Activated CD8-positive, alpha-beta memory T cell treated with anti-CD3 and anti-CD28 coated beads, Interleukin-2, amount 50 U/mL, for 24 hours (primary cell): ENCODE data around the gene SGMS1.
"Not testable (repeated sequence)": the region's sequence is repeated elsewhere in the genome, so short reads cannot be mapped to it uniquely, and the experiment has no call there.

ENCODE experiments used
- DNase-seq: peaks from one replicate; pipeline ENCODE4 v3.0.0-alpha.2; 2020; ENCODE audit errors: extremely low read depth

SGMS1 gene

GRCh38 chr10:50582046-50582445, 41.7 kb downstream of the SGMS1 start:
- no peak for DNase-seq

GRCh38 chr10:50580262-50580891, 43.4 kb downstream of the SGMS1 start:
- no peak for DNase-seq

- DNase-seq, result no peak
Observed at GRCh38 chr10:50579491-50580261, 44.1 kb downstream of the SGMS1 start.

GRCh38 chr10:50578949-50579348, 44.8 kb downstream of the SGMS1 start:
- DNase-seq, result no peak

- no peak for DNase-seq
Observed at GRCh38 chr10:50577681-50578350, 45.9 kb downstream of the SGMS1 start.

- no peak for DNase-seq
Observed at GRCh38 chr10:50577010-50577409, 46.7 kb downstream of the SGMS1 start.

- no peak for DNase-seq
Observed at GRCh38 chr10:50576245-50576815, 47.4 kb downstream of the SGMS1 start.

GRCh38 chr10:50575477-50576244, 48.1 kb downstream of the SGMS1 start:
- no peak for DNase-seq

GRCh38 chr10:50574931-50575330, 48.8 kb downstream of the SGMS1 start:
- DNase-seq, result no peak

- DNase-seq, result no peak
Observed at GRCh38 chr10:50574305-50574704, 49.5 kb downstream of the SGMS1 start.

- DNase-seq, result no peak
Observed at GRCh38 chr10:50572017-50572491, 51.7 kb downstream of the SGMS1 start.

GRCh38 chr10:50568750-50569149, 55.0 kb downstream of the SGMS1 start:
- DNase-seq, result not testable (repeated sequence)

GRCh38 chr10:50567384-50567783, 56.4 kb downstream of the SGMS1 start:
- DNase-seq, result no peak

- no peak for DNase-seq
Observed at GRCh38 chr10:50566150-50566549, 57.6 kb downstream of the SGMS1 start.

GRCh38 chr10:50565301-50566083, 58.3 kb downstream of the SGMS1 start:
- DNase-seq, result no peak

- DNase-seq, result no peak
Observed at GRCh38 chr10:50563906-50564305, 59.9 kb downstream of the SGMS1 start.

GRCh38 chr10:50561816-50562215, 61.9 kb downstream of the SGMS1 start:
- no peak for DNase-seq

GRCh38 chr10:50561266-50561665, 62.5 kb downstream of the SGMS1 start:
- no peak for DNase-seq

GRCh38 chr10:50560370-50560769, 63.4 kb downstream of the SGMS1 start:
- no peak for DNase-seq

- DNase-seq, result no peak
Observed at GRCh38 chr10:50558371-50558770, 65.4 kb downstream of the SGMS1 start.
